Thymus (tissue), 14 donors: ENCODE results near the gene MAEL. TPM values are rescaled to one million over a fixed set of nuclear protein-coding genes. Genes with fewer than 3 reads are reported as not detected.
A peak's percentile ranks its signal among the peaks of the same experiment; 100 is the strongest.

Experiments used
- DNase-seq, 9 donors: peaks; one replicate each; pipeline ENCODE4 v3.0.0-alpha.2; 2013; ENCODE audit warnings: low spot score in 9 of 9, low read depth in 6 of 9, missing footprints in 1 of 9
- H3K27ac ChIP-seq, 2 donors: one replicate each; pipeline ENCODE4 v1.5.1; 2013; ENCODE audit warnings: control low read depth in 1 of 2, low read depth in 1 of 2, low read length in 1 of 2, mild to moderate bottlenecking in 1 of 2, moderate library complexity in 1 of 2
- H3K27me3 ChIP-seq, 2 donors: one replicate each; pipeline ENCODE4 v1.5.1; 2013; ENCODE audit warnings: low read length in 1 of 2; ENCODE audit not compliant: control insufficient read depth in 2 of 2, insufficient read depth in 1 of 2
- H3K36me3 ChIP-seq, 2 donors: one replicate each; pipeline ENCODE4 v1.5.1; 2013; ENCODE audit warnings: low read length in 1 of 2, mild to moderate bottlenecking in 1 of 2, moderate library complexity in 1 of 2; ENCODE audit not compliant: control insufficient read depth in 2 of 2, insufficient read depth in 2 of 2
- H3K4me1 ChIP-seq, 2 donors: one replicate each; pipeline ENCODE4 v1.5.1; 2013; ENCODE audit warnings: low read length in 2 of 2; ENCODE audit not compliant: control insufficient read depth in 2 of 2, insufficient read depth in 2 of 2
- H3K4me3 ChIP-seq, 2 donors: one replicate each; pipeline ENCODE4 v1.5.1; 2013; ENCODE audit warnings: low read length in 2 of 2, control low read depth in 1 of 2, mild to moderate bottlenecking in 1 of 2
- H3K9me3 ChIP-seq, 2 donors: one replicate each; pipeline ENCODE4 v1.5.1; 2013; ENCODE audit warnings: low read length in 1 of 2, mild to moderate bottlenecking in 1 of 2; ENCODE audit not compliant: control insufficient read depth in 2 of 2, insufficient read depth in 1 of 2
- WGBS: extraction: QIAGEN DNeasy Blood & Tissue Kit; methylation state at CpG from one replicate; pipeline ENCODE4 v1.1.7; 2013; 5-methylcytosine and 5-hydroxymethylcytosine counted together
- long read RNA-seq, 10 donors: transcript quantifications; one replicate each; lab custom pipeline, GENCODE V29; 2026
- polyA plus RNA-seq: library from polyadenylated mRNA; stranded (reverse); fragments of 200-250 nt; gene quantifications from one replicate; pipeline ENCODE4 v1.2.3, GENCODE V29; 2013
- total RNA-seq: library from RNA; stranded (reverse); fragments of 120-200 nt; gene quantifications from one replicate; pipeline ENCODE4 v1.2.4, GENCODE V29; 2013
- donor health status: healthy.

Gene MAEL
- total RNA-seq (not detected), polyA plus RNA-seq (0.57 TPM)
- long read RNA-seq, donor 1: 0 reads
- long read RNA-seq, donor 2: 0 reads
- long read RNA-seq, donor 3: 0 reads
- long read RNA-seq, donor 4: 0 reads
- long read RNA-seq, donor 5: 0 reads
- long read RNA-seq, donor 6: 0 reads
- long read RNA-seq, donor 7: 0 reads
- long read RNA-seq, donor 8: 0 reads
- long read RNA-seq, donor 9: 0 reads
- long read RNA-seq, donor 10: 0 reads

DNA sequence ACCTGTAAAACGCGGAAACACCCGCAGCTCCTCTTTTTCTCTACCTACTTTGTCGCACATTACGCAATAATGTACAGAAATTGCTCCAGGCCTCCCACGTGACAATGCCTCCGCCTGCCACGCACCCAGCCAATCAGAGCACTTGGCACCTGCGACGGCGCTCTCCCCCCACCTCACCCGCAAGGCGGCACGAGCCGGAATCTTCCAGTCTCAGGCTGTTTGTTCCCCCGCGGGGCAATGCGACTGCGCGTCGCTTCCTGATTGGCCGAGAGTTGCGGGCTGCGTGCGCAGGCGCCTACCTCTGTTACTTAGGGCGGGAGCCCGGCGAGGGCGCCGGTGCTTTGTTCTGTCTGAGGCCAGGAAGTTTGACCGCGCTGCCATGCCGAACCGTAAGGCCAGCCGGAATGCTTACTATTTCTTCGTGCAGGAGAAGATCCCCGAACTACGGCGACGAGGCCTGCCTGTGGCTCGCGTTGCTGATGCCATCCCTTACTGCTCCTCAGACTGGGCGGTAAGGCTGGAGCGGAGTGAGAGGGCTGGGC, at the start of gene MAEL:
Gene MAEL, plus strand, starts transcription at position 307 of the 542 bp plus-strand sequence. Its CDS starts 73 bp downstream, at position 380.
- no peak within 1 kb of the TSS for H3K4me3 ChIP-seq
- DNase-seq: no peak
- no peaks in the 10 kb centered on the region for H3K4me1 ChIP-seq
- 97% methylated on average over 45 of the region's 45 CpGs for WGBS
- peaks cover 1 to 5% of the 10 kb centered on the region in 2 donors for H3K9me3 ChIP-seq
- H3K27me3 ChIP-seq: no peaks in the 10 kb centered on the region
- no peaks in the 10 kb centered on the region for H3K36me3 ChIP-seq
- H3K27ac ChIP-seq: no peak within 1 kb of the TSS

- no peaks in the 10 kb centered on the region for H3K9me3 ChIP-seq
- 98% methylated on average over 5 of the region's 5 CpGs for WGBS
- no peak for DNase-seq
- no peak overlapping the region for H3K27ac ChIP-seq
- H3K27me3 ChIP-seq: peaks cover 0 to 2% of the 10 kb centered on the region in 2 donors
- H3K4me3 ChIP-seq: no peak overlapping the region
- peaks cover 7 to 8% of the 10 kb centered on the region in 2 donors for H3K4me1 ChIP-seq
- no peaks in the 10 kb centered on the region for H3K36me3 ChIP-seq
These were observed 49.2 kb upstream of the MAEL start for GRCh38 chr1:166939741-166940375.

- Histone ChIP-seq H3K27ac (no peak overlapping the region), H3K36me3 (no peaks in the 10 kb centered on the region), H3K9me3 (peaks cover 0 to 2% of the 10 kb centered on the region in 2 donors), H3K27me3 (peaks cover 11 to 30% of the 10 kb centered on the region in 2 donors), H3K4me3 (no peak overlapping the region), H3K4me1 (peaks cover 9 to 21% of the 10 kb centered on the region in 2 donors)
- 19% methylated on average over 5 of the region's 5 CpGs for WGBS
- DNase-seq: peak in 7 of 9 donors; percentile 25 to 84 (median 55)
These were observed 44.7 kb upstream of the MAEL start for GRCh38 chr1:166944186-166944967.

DNA sequence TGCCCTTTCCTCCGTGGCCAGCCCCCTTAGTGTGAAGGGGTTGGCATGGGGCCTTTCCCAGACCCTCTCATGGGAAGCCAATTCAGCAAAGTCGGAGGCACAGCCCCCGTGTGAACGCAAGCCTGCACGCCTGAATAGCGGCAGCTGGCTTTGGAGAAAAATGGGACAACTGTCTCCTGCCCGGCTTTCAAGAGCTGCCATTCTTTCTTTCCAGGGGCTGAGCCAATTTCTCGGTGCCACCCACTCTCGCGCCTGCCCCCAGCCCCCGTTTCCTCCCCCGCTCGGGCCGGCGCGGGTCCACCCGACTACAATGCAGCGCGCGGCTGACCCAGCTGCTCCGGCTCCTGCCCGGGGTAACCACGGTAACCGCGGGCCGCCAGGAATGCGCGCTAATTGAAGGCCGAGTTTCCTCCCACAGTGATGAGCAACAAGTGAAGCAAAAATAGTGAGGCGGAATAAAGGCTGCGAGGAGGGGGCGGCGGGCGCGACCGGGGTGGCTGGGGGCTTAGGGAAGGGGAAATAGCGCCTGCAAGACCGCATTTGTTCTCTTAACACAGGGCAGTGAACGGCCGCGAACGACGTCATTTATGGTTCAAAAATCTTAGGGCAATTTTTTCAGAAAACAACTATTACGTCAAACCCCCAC, 41.6 kb upstream of the MAEL start:
- H3K9me3 ChIP-seq: peaks cover 0 to 2% of the 10 kb centered on the region in 2 donors
- no peak overlapping the region for H3K4me3 ChIP-seq
- 5% methylated on average over 44 of the region's 44 CpGs for WGBS
- no peaks in the 10 kb centered on the region for H3K36me3 ChIP-seq
- no peak for DNase-seq
- peaks cover 11 to 32% of the 10 kb centered on the region in 2 donors for H3K27me3 ChIP-seq
- H3K4me1 ChIP-seq: peaks cover 9 to 25% of the 10 kb centered on the region in 2 donors
- no peak overlapping the region for H3K27ac ChIP-seq

- H3K4me1 ChIP-seq: peaks cover 9 to 25% of the 10 kb centered on the region in 2 donors
- over 99% methylated on average over 2 of the region's 2 CpGs for WGBS
- H3K27me3 ChIP-seq: peaks cover 11 to 32% of the 10 kb centered on the region in 2 donors
- DNase-seq: no peak
- H3K4me3 ChIP-seq: no peak overlapping the region
- no peak overlapping the region for H3K27ac ChIP-seq
- H3K36me3 ChIP-seq: no peaks in the 10 kb centered on the region
- H3K9me3 ChIP-seq: peaks cover 0 to 2% of the 10 kb centered on the region in 2 donors
These were observed 40.2 kb upstream of the MAEL start for GRCh38 chr1:166948856-166949350.

GRCh38 chr1:166950156-166950555, 38.9 kb upstream of the MAEL start:
- H3K36me3 ChIP-seq: no peaks in the 10 kb centered on the region
- DNase-seq: peak in 1 of 9 donors; percentile 50
- peaks cover 11 to 30% of the 10 kb centered on the region in 2 donors for H3K27me3 ChIP-seq
- no peak overlapping the region for H3K4me3 ChIP-seq
- H3K27ac ChIP-seq: no peak overlapping the region
- H3K4me1 ChIP-seq: peaks cover 0 to 15% of the 10 kb centered on the region in 2 donors
- H3K9me3 ChIP-seq: peaks cover 0 to 2% of the 10 kb centered on the region in 2 donors
- 45% methylated on average over 2 of the region's 2 CpGs for WGBS

DNA sequence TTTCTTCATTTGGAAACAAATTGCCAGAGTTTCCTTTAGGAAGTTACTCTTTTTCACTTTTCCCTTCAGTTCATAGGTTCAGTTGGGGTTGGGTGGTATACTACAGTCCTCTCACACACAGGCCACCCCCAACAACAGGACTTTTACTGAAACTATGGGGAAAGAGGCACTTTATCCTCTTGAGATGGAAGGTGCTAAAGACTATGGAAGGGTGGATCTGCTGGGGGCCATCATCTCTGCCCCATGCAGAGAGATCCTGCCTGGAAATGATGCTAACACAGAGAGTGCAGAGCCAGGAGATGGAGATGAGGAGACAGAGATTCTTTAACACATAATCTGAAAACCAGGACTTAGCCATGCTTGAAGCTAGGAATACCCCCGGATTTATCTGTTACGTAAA, 38.0 kb upstream of the MAEL start:
- H3K9me3 ChIP-seq: peaks cover 0 to 2% of the 10 kb centered on the region in 2 donors
- no peaks in the 10 kb centered on the region for H3K36me3 ChIP-seq
- no peak for DNase-seq
- no peak overlapping the region for H3K4me3 ChIP-seq
- no peak overlapping the region for H3K27ac ChIP-seq
- WGBS: 96% methylated on average over 2 of the region's 2 CpGs
- H3K4me1 ChIP-seq: peaks cover 0 to 15% of the 10 kb centered on the region in 2 donors
- peaks cover 11 to 30% of the 10 kb centered on the region in 2 donors for H3K27me3 ChIP-seq

- no peaks in the 10 kb centered on the region for H3K36me3 ChIP-seq
- H3K4me3 ChIP-seq: no peak overlapping the region
- peaks cover 0 to 2% of the 10 kb centered on the region in 2 donors for H3K9me3 ChIP-seq
- H3K27me3 ChIP-seq: peaks cover 11 to 21% of the 10 kb centered on the region in 2 donors
- peaks cover 0 to 12% of the 10 kb centered on the region in 2 donors for H3K4me1 ChIP-seq
- no peak overlapping the region for H3K27ac ChIP-seq
- DNase-seq: no peak
- 91% methylated on average over 4 of the region's 4 CpGs for WGBS
These were observed 36.9 kb upstream of the MAEL start for GRCh38 chr1:166952002-166952746.
